NT2/D1 (cell line): Measurements from ENCODE around the gene GDF10.

Experiments used
- SUZ12 ChIP-seq: IDR thresholded peaks from 2 replicates; pipeline ENCODE4 v1.6.1; 2011; ENCODE audit not compliant: insufficient read length, insufficient read depth; ENCODE audit errors: extremely low read depth
- YY1 ChIP-seq: IDR thresholded peaks from 2 replicates; pipeline ENCODE4 v1.6.1; 2011; ENCODE audit not compliant: insufficient read length, insufficient read depth
- ZNF274 ChIP-seq: IDR thresholded peaks from 2 replicates; pipeline ENCODE4 v1.6.1; 2011; ENCODE audit warnings: mild to moderate bottlenecking, low read depth, low read length

DNA sequence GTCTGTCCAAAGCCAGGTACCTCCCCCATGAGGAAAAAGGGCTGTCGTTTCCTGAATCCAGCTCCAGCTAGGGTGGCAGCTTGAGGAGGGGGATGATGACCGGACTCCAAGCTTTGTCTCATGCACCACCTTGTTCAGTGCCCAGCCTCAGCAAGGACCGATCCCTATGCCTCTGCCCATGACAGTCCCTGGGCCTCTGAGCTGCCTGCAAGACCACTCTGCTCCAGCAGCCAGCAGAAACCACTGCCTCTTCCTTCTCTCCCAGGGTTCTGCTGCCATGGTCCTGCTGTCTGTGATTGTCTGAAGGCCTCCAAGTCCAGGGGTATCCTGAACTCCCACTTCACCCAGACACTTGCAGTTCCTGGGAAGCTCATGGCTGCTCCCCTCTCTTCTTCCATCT, 21.3 kb upstream of the GDF10 start:
- TF ChIP-seq ZNF274 (no peak), YY1 (no peak), SUZ12 (no peak)
